A673 (cell line): Measurements from ENCODE around the gene TMEM126B.

Experiments used
- CTCF ChIP-seq: fragments of 300-800, 200-600 bp; sonication (generic); conservative IDR thresholded peaks from 2 replicates; pipeline ENCODE4 v1.5.1; 2017; ENCODE audit warnings: low read depth, mild to moderate bottlenecking, antibody characterized with exemption, low read length, moderate library complexity, mixed read lengths
- EZH2 ChIP-seq: fragments of 200-600 bp; sonication (generic); IDR thresholded peaks from 2 replicates; pipeline ENCODE4 v1.6.1; 2017; ENCODE audit warnings: borderline replicate concordance, low read depth, mild to moderate bottlenecking, mixed read lengths, antibody characterized with exemption, low read length; ENCODE audit not compliant: poor library complexity, severe bottlenecking

GRCh38 chr11:85599083-85599482 lies 29.3 kb upstream of the TMEM126B start:
- TF ChIP-seq CTCF (no peak), EZH2 (no peak)
